Ureter (tissue), 1 donor: ENCODE results near the gene PIP4K2A. TPM values are rescaled to one million over a fixed set of nuclear protein-coding genes. Genes with fewer than 3 reads are reported as not detected.
A peak's percentile ranks its signal among the peaks of the same experiment; 100 is the strongest.
"Not testable (repeated sequence)": the region's sequence is repeated elsewhere in the genome, so short reads cannot be mapped to it uniquely, and the experiment has no call there.

Source experiments
- DNase-seq: peaks from one replicate; pipeline ENCODE4 v3.0.0-alpha.2; 2020; ENCODE audit warnings: low spot score
- total RNA-seq: library from RNA; stranded (reverse); gene quantifications from one replicate; pipeline ENCODE4 v1.2.4, GENCODE V29; 2023
- donor health status: DM: yes; HTN: yes; CAD: no.

Gene PIP4K2A
- total RNA-seq = 36.9 TPM

DNA sequence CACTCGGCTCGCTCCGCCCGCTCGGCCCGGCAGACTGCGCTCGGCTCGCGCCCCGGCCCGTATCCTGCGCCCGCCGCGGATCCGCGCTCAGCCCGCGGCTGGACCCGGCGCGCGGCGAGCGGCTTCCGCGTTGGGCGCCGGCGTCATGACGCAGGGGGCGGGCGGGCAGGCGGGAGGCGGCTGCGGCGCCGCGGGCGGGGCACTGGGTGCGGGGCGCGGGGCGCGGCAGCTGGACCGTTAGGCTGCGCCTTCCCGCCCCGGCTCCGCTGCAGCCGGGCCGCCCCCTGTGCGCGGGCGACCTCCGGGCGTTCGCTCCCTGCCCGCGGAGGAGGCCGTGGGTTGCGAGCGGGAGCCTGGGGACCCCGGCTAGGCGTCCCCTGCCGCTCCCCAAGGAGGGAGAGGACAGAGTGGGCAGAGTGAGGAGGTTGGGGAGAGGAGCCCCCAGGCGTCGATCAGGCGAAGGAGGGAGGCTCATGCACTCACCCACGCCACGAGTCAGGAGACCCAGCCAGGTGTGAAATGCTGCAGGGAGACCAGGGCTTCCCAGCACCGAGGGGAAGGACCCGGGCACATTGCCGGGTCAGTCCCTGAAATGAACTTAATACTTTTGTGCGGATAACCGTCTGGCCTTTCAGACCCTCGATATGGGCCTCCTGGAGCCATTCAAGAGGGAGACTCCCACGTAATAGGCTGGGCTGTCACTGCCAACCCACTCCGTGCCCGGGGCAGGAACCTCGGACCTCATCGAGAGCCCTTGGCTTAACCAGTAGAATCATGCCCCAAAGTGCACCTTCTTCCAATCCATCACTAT, at the start of gene PIP4K2A:
Gene PIP4K2A (minus strand): TSS at position 100 of the 811 bp plus-strand sequence. CDS start 252 bp downstream, outside the sequence.
- peak; percentile 64 for DNase-seq

DNA sequence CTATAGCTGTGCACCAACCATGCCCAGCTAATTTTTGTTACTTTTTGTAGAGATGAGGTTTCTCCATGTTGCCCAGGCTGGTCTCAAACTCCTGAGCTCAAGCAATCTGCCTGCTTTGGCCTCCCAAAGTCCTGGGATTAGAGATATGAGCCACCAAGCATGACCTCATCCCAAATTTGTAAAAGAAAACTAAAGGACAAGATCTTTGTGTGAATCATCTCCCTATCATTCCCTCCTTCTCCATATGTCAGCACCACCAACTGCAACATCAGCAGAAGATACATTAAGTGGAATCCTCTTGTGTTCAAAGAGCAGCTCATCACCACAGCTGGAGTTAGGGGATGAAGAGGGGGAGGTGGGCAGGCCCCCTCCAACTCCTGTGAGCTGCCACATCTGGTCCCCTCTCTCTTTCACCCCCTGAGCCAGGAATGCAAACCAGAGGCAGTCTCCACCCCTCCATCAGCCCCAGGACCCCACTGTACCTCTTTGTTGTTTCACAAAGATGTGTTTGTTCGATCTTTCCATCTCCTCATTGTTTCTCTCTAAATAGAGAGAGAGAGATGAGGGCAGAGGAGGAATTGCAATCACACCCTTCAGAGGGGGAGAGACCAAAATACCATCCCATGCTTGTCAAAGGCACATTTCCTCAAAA, 47.3 kb upstream of the PIP4K2A start:
- DNase-seq = no peak

DNA sequence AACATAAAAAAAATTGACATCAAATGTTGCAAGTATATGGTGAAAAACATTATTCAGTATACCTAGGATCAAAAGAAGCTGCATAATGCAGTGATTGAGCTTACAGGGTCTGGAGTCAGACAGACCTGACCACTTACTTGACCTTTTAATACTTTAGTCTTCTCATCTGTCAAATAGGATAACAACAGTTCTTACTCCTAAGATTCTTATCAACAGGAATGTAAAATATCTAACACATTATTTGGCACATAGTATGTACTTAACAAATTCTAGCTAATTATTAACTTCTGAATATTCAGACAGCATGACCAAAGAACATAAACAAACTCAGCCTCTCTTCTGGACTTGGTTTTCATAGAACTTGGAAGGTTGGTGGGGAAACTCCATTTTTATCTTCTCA, 45.6 kb upstream of the PIP4K2A start:
- no peak for DNase-seq

DNA sequence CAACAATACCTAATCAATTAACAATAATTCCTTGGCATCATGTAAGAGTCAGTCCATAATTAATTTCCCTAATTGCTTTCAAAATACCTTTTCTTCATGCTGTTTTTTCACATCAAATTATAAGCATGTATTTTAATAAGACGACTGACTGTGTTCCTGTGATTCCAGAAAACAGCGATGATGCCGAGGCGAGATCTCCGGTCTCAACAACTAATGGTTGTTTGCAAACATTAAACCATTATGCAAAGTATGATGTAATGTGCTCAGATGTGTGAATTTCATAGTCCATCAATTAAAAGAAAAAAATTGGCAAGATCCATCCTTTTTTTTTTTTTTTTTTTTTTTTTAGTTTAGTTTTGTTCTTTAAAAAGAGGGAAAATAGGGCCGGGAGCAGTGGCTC, 44.5 kb upstream of the PIP4K2A start:
- no peak for DNase-seq

DNA sequence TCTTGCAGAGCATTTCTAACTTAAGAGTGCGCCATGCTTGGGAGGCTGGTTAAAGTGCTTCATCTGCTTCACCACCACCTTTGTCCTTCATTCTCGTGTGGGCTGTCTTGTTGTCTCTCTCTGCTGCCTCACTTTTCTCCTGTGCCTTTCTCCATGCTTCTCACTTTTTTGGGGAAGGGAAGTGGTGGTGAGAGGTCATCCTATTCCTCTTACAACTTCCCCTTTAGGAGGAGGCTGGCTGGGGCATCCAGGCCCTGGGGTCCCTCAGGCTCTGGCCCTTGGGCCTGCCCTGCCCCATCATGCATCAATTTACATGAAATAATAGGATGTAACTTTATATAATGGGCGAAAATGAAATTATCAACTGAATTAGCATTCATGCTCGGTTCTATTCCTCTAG, 39.9 kb upstream of the PIP4K2A start:
- DNase-seq = no peak

DNA sequence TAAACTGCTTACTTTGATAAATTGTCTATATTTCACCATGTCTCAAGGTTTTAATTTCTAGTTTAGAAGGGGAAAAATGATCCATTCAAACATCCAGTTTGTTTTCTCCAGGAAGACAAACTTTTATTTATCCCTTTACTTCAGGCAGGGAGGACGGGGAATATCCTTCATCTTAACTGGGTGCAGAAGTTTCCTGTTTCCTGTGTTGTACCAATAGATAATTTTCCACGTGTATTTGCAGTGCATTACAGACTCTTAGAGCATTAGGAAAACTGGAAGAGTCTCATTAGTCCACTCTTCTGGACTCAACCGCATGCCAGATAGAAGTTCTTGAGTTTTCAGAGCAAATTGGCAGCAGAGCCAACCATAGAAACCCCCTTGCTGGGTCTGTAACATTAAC, 39.4 kb upstream of the PIP4K2A start:
- no peak for DNase-seq

DNA sequence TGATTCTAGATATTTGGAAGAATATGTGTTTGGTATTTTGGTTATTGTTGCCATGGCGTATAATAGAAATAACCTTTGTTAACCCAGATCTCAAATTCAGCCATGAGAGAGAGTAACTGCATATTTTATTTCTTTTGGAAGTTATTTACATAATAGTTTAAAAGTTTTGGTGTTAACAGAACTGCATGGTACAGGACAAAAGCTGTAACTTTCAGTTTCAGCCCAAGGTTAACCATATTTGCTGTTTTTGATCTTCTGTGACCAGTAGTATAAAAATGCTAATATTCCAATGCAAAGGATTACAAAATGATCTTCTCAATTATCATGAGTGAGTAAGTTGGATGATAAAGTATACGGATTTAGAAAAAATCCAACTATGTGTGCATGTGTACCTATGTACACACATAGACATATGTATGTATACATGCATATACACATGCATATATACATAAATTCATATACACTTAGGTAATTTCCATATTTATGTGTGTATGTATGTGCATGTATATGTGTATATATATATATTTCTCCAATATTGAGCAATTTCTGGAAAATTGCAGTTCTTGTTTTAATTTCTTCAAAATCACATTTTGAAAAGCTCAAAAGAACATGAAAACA, 38.0 kb upstream of the PIP4K2A start:
- no peak for DNase-seq

DNA sequence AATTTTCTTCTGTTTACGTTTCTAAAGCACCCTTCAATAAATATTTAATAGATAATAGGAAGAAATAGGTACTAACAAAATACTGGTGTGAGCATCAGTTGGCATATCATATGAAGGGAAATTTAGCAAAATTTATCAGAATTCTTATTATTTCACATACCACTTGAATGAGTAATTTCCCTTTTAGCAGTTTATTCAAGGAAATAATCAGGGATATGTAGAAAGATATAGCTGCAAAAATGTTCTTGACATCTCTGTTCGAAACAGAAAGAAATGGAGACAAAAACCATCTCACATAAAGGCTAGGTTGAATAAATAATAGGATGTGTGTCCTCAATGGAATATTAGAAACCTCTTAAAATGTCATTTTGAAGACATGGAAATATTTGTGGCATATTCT, 35.8 kb upstream of the PIP4K2A start:
- DNase-seq = no peak

DNA sequence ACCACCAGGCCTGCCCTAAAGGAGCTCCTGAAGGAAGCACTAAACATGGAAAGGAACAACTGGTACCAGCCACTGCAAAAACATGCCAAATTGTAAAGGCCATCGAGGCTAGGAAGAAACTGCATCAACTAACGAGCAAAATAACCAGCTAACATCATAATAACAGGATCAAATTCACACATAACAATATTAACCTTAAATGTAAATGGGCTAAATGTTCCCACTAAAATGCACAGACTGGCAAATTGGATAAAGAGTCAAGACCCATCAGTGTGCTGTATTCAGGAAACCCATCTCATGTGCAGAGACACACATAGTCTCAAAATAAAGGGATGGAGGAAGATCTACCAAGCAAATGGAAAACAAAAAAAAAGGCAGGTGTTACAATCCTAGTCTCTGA, 30.5 kb upstream of the PIP4K2A start:
- not testable (repeated sequence) for DNase-seq

DNA sequence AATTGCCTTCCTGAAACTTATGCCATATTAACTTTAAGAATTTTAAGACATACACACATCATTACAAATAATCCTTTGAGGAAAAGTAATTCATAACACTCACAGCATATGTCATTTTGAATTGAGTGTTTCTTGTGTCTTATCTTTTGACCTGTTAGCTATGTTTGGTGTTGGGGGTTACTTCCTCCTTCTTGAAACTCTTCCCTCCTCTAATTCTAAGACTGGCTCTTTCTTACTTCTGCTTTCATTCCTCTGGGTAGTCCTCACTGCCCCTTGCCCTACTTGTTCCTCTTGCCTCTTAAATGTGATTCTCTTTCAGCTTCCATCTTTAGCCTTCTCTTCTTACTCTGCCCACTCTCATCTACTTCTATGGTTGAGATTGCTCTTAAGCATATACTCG, 28.3 kb upstream of the PIP4K2A start:
- DNase-seq = no peak

DNA sequence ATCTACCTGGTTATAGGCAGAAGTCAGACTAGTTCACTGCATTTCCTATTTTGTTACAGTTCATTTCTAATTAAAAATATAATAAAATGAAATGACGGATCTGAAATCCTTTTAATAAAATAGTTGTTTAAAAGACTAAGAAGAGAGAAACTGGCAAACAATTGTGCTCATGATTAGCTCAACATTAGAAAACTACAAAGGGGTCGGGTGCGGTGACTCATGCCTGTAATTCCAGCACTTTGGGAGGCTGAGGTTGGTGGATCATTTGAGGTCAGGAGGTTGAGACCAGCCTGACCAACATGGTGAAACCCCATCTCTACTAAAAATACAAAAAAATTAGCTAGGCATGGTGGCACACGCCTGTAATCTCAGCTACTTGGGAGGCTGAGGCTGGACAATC, 27.3 kb upstream of the PIP4K2A start:
- DNase-seq = not testable (repeated sequence)

DNA sequence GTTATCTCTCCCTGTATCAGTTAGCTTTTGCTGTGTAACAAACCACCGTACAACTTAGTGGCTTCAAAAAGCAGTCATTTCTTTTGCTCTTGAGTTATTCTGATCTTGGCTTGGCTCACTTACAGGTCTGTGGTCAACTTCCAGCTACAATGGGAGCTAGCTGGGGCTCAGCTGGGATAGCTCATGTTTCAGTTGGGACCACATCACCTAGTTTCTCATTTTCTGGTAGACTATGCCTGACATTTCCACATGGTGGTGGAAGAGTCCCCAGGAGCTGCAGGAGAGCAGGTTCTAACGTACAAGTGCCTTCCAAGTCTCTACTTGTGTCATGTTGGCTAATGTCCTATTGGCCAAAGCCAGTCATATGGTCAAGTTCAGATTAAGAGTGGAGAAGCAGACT, 25.8 kb upstream of the PIP4K2A start:
- no peak for DNase-seq

DNA sequence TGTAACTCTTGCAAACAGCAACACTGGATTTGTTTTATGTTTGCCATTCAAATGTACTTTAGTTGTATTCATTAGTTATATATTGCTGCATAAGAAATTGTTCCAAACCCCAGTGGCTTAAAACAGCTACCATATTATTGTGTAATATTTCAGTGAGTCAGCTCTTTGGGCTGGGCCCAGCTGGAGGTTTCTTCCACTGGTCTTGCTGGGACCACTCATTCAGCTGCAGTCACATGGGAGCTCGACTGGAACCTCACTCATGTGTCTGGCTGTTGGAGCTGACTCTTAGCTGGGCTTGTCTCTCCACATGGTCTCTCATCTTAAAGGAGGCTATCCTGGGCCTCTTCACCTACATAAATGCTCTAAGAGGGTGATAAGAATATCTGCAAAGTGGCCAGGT, 23.2 kb upstream of the PIP4K2A start:
- DNase-seq = no peak

DNA sequence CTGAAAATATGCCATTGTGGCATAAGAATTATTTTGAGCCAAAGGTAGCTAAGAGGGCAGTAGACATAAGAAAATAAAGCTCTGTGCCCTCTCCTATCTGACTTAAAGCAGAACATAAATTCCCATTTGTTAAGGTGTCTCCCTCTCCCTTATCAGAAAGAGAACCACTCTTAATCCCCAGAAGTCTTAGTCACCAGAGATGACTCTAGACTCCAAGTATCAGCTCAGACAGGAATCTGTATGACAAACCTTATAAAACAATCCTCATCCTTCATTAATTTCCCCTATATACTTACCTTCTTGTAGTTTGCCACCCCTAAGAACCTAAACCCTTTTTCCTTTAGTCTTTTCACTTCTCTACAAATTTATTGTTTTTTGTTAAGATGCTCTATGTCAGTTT, 21.8 kb upstream of the PIP4K2A start:
- no peak for DNase-seq

DNA sequence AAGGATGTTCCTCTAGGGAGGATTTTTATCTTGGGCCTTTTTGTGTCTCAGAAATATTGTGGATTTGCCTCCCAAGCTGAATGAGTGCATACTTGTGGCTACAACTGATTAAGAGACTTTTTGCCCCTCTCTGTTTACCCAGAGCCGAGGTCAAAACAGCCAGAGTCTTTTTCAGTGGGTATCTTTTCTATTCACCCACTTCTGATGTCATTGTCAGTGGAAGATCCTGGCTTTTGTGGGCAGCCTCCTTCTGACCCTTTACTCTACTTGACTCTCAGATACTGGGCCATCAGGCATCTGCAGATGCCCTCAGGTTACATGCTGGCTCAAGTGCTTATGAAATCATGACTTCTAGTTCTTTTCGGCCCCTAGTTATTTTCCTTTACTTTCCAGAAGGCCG, 19.6 kb upstream of the PIP4K2A start:
- no peak for DNase-seq

DNA sequence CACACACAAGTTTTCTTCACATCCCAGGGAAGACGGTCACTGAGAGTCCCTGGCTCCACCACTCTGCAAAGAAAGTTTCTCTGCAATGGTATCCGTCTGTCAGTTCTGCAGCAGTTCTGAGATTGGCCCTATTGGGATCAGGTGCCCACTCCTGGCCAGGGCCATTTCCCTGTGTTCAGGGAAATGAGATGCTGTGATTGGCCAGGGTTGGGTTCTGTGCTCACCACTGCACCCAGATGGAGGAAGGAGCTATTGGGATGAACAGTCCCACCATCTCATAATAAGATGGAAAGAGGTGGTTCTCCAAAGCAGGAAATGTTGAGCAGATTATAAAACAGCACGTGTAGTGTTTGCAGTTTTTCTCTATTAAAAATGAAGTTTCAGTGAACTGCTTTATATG, 13.3 kb upstream of the PIP4K2A start:
- DNase-seq = no peak

DNA sequence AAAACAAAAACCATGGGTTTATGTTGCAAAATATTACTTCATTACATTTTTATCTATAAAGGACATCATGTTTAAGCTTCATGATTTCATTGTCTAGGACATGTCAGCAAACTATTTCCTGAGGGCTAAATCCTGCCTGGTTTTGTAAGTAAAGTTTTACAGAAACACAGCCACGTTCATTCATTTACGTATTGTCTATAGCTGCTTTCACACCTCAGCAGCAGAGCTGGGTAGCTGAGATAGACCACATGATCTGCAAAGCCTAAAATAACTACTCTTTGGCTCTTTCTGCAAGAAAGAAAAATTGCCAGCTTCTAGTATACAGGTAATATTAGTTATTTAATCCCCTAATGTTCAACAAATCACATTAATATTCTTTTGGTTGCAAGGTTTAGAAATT, 12.7 kb upstream of the PIP4K2A start:
- no peak for DNase-seq

DNA sequence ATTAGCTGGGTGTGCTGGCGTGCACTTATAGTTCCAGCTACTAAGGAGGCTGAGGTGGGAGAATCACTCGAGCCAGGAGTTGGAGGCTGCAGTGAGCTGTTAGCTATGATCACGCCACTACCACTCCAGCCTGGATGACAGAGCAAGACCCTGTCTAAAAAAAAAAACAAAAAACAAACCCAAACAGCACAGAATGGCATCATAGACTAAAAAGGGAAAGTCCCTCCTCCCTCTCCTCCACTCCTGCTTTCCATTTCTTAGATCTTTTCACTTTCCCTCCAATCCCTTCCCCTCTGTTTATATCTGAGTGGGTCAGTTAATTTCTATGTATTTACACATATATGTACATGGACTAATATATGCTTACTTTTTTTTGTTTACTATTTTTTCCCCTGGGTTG, 10.4 kb upstream of the PIP4K2A start:
- no peak for DNase-seq

DNA sequence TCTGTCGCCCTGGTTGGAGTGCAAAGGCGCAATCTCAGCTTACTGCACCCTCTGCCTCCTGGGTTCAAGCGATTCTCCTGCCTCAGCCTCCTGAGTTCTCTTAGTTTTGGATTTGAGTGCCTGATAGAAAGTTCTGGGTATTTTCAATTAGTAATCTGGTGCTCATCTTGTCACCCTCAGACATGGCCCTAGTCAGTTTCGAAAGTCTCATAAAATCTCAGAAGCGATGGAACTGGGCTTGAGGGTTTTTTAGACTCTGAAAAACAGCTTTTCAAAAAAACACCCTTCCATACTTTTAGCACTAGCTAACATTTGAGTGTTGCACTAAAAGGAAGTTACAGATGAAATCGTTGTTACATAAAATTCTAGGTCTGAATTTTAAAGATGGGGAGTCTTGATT, 9.4 kb upstream of the PIP4K2A start:
- DNase-seq = no peak

DNA sequence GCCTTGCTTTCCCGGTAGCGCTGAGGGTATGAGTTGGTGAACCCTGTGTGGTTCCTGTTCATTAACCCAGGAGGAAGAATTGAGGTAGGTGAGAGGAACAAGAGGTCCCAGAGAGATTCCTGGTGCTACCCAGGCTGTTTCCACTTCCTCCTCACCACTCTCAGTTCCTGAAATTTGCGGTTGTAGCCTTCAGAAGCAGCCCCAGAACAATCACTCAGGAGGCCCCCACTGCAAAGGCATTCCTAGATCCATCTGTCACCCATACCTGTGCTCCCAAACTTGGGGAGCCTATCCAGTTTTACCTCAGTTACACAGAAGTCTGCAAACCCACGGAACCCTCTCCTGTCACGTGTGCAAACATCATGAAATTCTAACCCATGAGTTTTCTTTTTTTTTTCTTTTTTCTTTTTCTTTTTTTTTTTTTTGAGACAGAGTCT, 9.0 kb upstream of the PIP4K2A start:
- no peak for DNase-seq

DNA sequence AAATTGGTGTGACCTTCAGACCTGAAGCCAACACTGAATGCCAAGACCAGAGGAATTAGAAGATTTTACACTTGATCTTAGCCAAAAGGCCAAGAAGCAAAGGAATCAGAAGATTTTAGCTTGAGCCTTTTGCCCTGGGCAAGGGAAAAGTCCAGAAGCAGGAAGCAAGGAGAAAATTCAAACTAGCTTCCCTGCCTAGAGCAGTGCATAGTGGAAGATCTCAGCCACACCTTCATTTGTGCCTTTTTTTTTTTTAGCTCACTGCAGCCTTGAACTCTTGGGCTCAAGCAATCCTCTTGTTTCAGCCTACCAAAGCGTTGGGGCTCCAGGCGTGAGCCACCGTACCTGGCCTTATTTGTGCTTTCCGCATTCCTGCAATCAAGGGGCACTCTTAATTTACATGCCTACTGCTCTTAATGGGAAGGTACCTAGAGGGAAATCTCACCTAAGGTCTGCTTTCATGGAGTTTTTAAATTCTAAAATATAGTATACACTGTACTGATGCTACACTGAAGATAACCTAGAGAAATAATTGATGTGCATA, 8.3 kb upstream of the PIP4K2A start:
- no peak for DNase-seq

DNA sequence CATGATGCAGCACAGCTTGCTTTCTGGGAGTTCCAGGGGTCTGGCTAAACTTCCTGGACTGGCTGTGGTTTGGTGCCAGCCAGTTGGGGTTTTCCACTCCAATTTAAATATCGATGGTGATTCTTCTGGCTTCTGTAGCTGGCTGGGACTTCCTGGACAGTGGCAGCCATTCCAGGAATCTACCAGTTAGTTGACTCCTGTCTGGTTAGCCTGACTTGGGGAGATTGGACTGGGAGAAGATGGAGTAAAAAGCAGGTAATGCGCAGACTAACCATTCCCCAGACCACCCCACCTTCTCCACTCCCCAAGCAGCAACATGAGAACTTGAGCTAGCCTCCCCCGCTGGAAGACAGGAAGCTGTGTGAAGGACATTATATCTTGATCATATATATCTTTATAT, 6.3 kb upstream of the PIP4K2A start:
- DNase-seq = no peak
